MCF 10A (cell line): Measurements from ENCODE around the gene ISG20L2. TPM values are rescaled to one million over a fixed set of nuclear protein-coding genes. Genes with fewer than 3 reads are reported as not detected.
"Not testable (repeated sequence)": the region's sequence is repeated elsewhere in the genome, so short reads cannot be mapped to it uniquely, and the experiment has no call there.

Source experiments
- BruUV-seq: library from RNA; stranded (reverse); fragments of 400-500 nt; replicated peaks from 2 replicates; lab custom pipeline; 2021; lab: Mats Ljungman, UMichigan
- CTCF ChIA-PET: fragments of 300-600 bp; sonication (Branson Sonifier 250); formaldehyde crosslinking; extraction: SDS; loops from one replicate; lab custom pipeline; 2021; ENCODE audit warnings: antibody characterized with exemption, inconsistent platforms; lab: Yijun Ruan, JAX
- POLR2A ChIA-PET: fragments of 300-600, 350-650 bp; sonication (Branson Sonifier 250); formaldehyde crosslinking; extraction: SDS; loops from one replicate; lab custom pipeline; 2020; ENCODE audit warnings: antibody characterized with exemption, inconsistent platforms; lab: Yijun Ruan, JAX
- DNase-seq: peaks from one replicate; pipeline ENCODE4 v3.0.0-alpha.2; 2018; ENCODE audit not compliant: unreplicated experiment
- H3K27ac Mint-ChIP-seq: one replicate; pipeline ENCODE4 v1.8.0; 2022; ENCODE audit warnings: mild to moderate bottlenecking, low read depth, mixed read lengths; ENCODE audit not compliant: unreplicated experiment
- H3K27me3 Mint-ChIP-seq: one replicate; pipeline ENCODE4 v1.8.0; 2022; ENCODE audit warnings: mixed read lengths; ENCODE audit not compliant: insufficient read depth, unreplicated experiment
- H3K36me3 Mint-ChIP-seq: one replicate; pipeline ENCODE4 v1.8.0; 2022; ENCODE audit warnings: mild to moderate bottlenecking, moderate library complexity, mixed read lengths; ENCODE audit not compliant: insufficient read depth, unreplicated experiment
- H3K4me1 Mint-ChIP-seq: one replicate; pipeline ENCODE4 v1.8.0; 2022; ENCODE audit warnings: mixed read lengths; ENCODE audit not compliant: insufficient read depth, unreplicated experiment
- H3K4me3 Mint-ChIP-seq: one replicate; pipeline ENCODE4 v1.8.0; 2022; ENCODE audit warnings: mild to moderate bottlenecking, moderate library complexity, mixed read lengths; ENCODE audit not compliant: unreplicated experiment
- H3K9me3 Mint-ChIP-seq: one replicate; pipeline ENCODE4 v1.8.0; 2022; ENCODE audit warnings: mixed read lengths; ENCODE audit not compliant: unreplicated experiment
- intact Hi-C: fragments of 100-400 bp; cut with micrococcal nuclease; formaldehyde crosslinking; loops from 2 replicates; pipeline ENCODE4 v1.14.1; 2022
- total RNA-seq: library from RNA; stranded (reverse); gene quantifications from 2 replicates; pipeline ENCODE4 v1.2.3, GENCODE V29; 2022
- TF ChIP-seq, protein P1 (sequence below): fragments of 200-600 bp; IDR thresholded peaks from one replicate; pipeline ENCODE4 v1.8.0; 2022; ENCODE audit warnings: antibody characterized with exemption, mild to moderate bottlenecking; ENCODE audit not compliant: unreplicated experiment

The ISG20L2 gene
- total RNA-seq, 1 experiment from 2014 or later = 57.5 TPM

DNA sequence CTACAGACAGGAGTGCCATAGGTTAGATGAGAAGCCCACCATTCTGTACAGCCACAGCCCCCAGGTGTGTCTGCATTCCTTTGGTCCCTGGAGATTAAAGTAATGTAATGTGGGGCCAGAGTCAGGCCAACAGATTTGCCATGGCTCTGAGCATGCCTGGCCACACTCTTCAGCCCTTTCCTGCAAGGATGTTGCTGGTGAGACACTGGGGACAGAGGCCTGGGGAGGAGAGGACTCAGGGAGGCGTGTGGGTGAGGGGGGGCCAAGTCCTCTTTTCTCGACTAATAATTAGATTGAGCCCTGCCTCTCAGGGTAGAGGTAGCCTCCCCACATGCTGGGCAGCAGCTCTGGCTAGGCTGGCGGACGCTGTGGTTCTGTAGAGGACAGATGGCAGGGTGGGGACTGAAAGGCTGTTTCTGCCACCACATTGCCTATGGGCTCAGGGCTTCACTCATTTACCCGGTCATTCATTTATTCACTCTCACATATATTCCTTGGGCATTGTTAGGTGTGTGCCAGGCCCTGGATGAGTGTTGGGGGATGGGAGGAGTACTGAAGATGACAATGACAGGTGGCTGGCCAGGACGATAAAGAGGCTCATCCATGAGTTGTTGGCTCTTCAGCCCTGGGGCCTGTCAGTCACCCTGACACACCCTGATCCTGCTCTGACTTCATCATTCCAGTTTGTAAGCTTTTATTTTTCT is 31.7 kb upstream of the ISG20L2 start:
- POLR2A ChIA-PET = interaction anchor here (0.6 to 1.4 kb wide), 4 partner anchors 8 to 129 kb away, joined by 3 to 7 read pairs (median 5); partner anchors contain the start of genes HDGF and MRPL24
- Mint-ChIP-seq H3K27ac (no peak overlapping the region), H3K36me3 (peaks cover 9% of the 10 kb centered on the region), H3K4me1 (no peaks in the 10 kb centered on the region), H3K9me3 (no peaks in the 10 kb centered on the region), H3K4me3 (no peak overlapping the region), H3K27me3 (no peaks in the 10 kb centered on the region)
- CTCF ChIA-PET = interaction anchor here (0.5 to 1.3 kb wide), 4 partner anchors 8 to 103 kb away, joined by 3 to 7 read pairs (median 3); partner anchors contain the start of gene HDGF
- BruUV-seq = no TSS peak
- intact Hi-C loops = no loop called here
- no peak for DNase-seq
- TF ChIP-seq, protein P1, sequence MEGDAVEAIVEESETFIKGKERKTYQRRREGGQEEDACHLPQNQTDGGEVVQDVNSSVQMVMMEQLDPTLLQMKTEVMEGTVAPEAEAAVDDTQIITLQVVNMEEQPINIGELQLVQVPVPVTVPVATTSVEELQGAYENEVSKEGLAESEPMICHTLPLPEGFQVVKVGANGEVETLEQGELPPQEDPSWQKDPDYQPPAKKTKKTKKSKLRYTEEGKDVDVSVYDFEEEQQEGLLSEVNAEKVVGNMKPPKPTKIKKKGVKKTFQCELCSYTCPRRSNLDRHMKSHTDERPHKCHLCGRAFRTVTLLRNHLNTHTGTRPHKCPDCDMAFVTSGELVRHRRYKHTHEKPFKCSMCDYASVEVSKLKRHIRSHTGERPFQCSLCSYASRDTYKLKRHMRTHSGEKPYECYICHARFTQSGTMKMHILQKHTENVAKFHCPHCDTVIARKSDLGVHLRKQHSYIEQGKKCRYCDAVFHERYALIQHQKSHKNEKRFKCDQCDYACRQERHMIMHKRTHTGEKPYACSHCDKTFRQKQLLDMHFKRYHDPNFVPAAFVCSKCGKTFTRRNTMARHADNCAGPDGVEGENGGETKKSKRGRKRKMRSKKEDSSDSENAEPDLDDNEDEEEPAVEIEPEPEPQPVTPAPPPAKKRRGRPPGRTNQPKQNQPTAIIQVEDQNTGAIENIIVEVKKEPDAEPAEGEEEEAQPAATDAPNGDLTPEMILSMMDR = no peak

DNA sequence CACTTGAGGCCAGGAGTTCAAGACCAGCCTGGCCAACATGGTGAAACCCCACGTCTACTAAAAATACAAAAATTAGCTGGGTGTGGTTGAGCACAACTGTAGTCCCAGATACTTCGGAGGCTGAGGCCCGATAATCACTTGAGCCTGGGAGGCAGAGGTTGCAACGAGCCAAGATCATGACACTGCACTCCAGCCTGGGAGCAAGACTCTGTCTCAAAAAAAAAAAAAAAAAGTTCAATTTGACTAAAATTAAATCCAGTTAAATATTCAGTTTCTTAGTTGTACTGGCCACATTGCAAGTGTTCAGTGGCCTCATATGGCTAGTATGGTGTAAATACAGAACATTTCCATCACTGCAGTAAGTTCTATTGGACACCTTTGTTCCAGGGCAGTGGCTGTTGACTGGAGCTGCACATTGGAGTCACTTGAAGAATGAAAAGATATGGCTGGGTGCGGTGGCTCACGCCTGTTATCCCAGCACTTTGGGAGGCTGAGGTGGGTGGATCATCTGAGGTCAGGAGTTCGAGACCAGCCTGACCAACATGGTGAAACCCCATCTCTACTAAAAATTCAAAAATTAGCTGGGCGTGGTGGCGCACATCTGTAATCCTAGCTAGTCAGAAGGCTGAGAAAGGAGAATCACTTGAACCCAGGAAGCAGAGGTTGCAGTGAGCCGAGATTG is 29.1 kb upstream of the ISG20L2 start:
- POLR2A ChIA-PET = interaction anchor here (0.9 to 10.7 kb wide), 2 partner anchors 9 to 17 kb away, joined by 5 to 299 read pairs; partner anchors contain the start of genes MRPL24 and PRCC
- BruUV-seq, H3K9me3 Mint-ChIP-seq: not testable (repeated sequence)

DNA sequence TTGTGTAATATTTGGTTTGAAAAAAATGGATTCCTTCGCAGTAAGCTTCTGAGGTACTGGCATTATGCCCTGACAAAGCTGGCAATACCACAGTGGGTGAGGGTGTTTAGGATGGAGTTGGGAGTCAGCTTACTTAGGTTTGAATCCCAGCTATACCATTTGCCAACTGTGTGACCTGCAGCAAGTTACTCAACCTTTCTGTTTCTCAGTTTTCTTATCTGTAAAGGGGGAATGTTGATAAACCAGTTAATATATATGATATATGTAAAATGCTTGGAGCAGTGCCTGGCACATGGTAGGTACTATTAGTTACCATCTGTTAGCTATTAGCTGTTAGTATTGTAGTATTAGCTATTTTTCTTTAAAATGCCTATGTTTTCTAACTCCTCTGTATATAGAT is 27.8 kb upstream of the ISG20L2 start:
- no TSS peak for BruUV-seq
- H3K9me3 Mint-ChIP-seq = no peaks in the 10 kb centered on the region
- H3K27ac Mint-ChIP-seq = no peak overlapping the region
- H3K27me3 Mint-ChIP-seq = no peaks in the 10 kb centered on the region
- ChIA-PET POLR2A (interaction anchor here (0.9 to 10.7 kb wide), 3 partner anchors 10 to 30 kb away, joined by 3 to 299 read pairs (median 5); partner anchors contain the start of genes MRPL24 and PRCC), CTCF (interaction anchor here (0.6 to 4.3 kb wide), 15 partner anchors 8 to 270 kb away, joined by 3 to 32 read pairs (median 4); no protein-coding TSS in a partner anchor)
- intact Hi-C loops = no loop called here
- peaks cover 6% of the 10 kb centered on the region for H3K4me1 Mint-ChIP-seq
- TF ChIP-seq, protein P1 = no peak
- peaks cover 6% of the 10 kb centered on the region for H3K36me3 Mint-ChIP-seq
- no peak for DNase-seq
- no peak overlapping the region for H3K4me3 Mint-ChIP-seq

More for the DNA sequence above, 29.1 kb upstream of the ISG20L2 start:
- DNase-seq, intact Hi-C loops, H3K36me3 Mint-ChIP-seq, H3K27me3 Mint-ChIP-seq, H3K4me3 Mint-ChIP-seq, H3K27ac Mint-ChIP-seq, H3K4me1 Mint-ChIP-seq: not testable (repeated sequence)
- CTCF ChIA-PET = interaction anchor here (0.6 to 4.3 kb wide), 6 partner anchors 15 to 132 kb away, joined by 3 to 32 read pairs (median 4); no protein-coding TSS in a partner anchor

DNA sequence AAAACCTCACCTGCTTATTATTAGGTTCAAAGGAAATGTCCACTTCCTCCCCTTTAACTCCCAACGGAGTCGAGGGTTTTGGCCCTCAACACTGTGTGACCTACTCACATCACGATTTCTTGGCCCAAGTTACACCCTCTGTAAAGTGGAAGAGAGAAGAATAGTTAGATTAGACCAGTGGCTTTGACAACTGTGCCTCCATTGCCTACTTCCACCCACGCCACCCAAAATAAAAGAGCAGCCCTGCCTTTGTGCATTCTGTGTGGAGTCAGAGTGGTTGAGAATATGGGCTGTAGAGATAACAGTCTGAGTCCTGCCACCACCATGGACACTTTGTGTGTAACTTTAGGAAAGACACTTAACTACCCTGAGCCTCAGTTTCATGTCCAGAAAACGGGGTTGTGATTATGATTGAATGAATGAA is 27.0 kb upstream of the ISG20L2 start:
- Mint-ChIP-seq H3K4me3 (no peak overlapping the region), H3K36me3 (peaks cover 6% of the 10 kb centered on the region), H3K27ac (no peak overlapping the region), H3K9me3 (no peaks in the 10 kb centered on the region), H3K27me3 (no peaks in the 10 kb centered on the region), H3K4me1 (peaks cover 6% of the 10 kb centered on the region)
- no TSS peak for BruUV-seq
- POLR2A ChIA-PET = interaction anchor here (10.7 kb wide), 1 partner anchor 11 kb away, joined by 299 read pairs; the partner anchor contains the start of gene PRCC
- intact Hi-C loops = no loop called here
- TF ChIP-seq, protein P1 = no peak
- CTCF ChIA-PET = interaction anchor here (0.6 to 4.3 kb wide), 7 partner anchors 14 to 172 kb away, joined by 3 to 32 read pairs (median 5); no protein-coding TSS in a partner anchor
- DNase-seq = no peak
